H1 (cell line): ENCODE results near the gene FGF1. TPM values are rescaled to one million over a fixed set of nuclear protein-coding genes. Genes with fewer than 3 reads are reported as not detected.

ENCODE experiments used
- CTCF ChIA-PET: fragments of 300-600 bp; sonication (Branson Sonifier 250); formaldehyde crosslinking; loops from one replicate; lab custom pipeline; 2021; ENCODE audit not compliant: partially characterized antibody; lab: Charles Lee
- POLR2A ChIA-PET: fragments of 300-600 bp; sonication (Branson Sonifier 250); formaldehyde crosslinking; loops from one replicate; lab custom pipeline; 2021; ENCODE audit warnings: inconsistent platforms; ENCODE audit not compliant: partially characterized antibody; lab: Charles Lee
- DNase-seq, 2 experiments: peaks; one replicate each; pipeline versions ENCODE4 v3.0.0 to v3.0.0-alpha.2; 2010 to 2022; ENCODE audit warnings: low spot score in 2 of 2, low read depth in 1 of 2, mixed read lengths in 1 of 2
- FAIRE-seq: peaks from 2 replicates; lab custom pipeline; 2011; peaks lifted over from hg19 to GRCh38; lab: Jason Lieb, UNC
- H2AFZ ChIP-seq: 2 replicates; pipeline ENCODE4 v1.8.1; 2012; ENCODE audit warnings: low read length, inconsistent platforms
- H2AK5ac ChIP-seq: 2 replicates; pipeline ENCODE4 v1.6.1; 2013; ENCODE audit warnings: low read depth, low read length
- H2BK120ac ChIP-seq: replicated peaks from 2 replicates; pipeline ENCODE3; 2013; ENCODE audit warnings: low read depth, low read length, inconsistent platforms
- H2BK12ac ChIP-seq: 2 replicates; pipeline ENCODE4 v1.6.1; 2013; ENCODE audit warnings: low read depth, low read length
- H2BK15ac ChIP-seq: 2 replicates; pipeline ENCODE4 v1.6.1; 2013; ENCODE audit warnings: low read length
- H2BK20ac ChIP-seq: 2 replicates; pipeline ENCODE4 v1.6.1; 2013; ENCODE audit warnings: low read length
- H2BK5ac ChIP-seq: 2 replicates; pipeline ENCODE4 v1.6.1; 2013; ENCODE audit warnings: low read depth, low read length
- H3K14ac ChIP-seq: 2 replicates; pipeline ENCODE4 v1.6.1; 2013; ENCODE audit warnings: inconsistent platforms; ENCODE audit not compliant: insufficient read length
- H3K18ac ChIP-seq: 2 replicates; pipeline ENCODE4 v1.6.1; 2013; ENCODE audit warnings: low read length; ENCODE audit errors: extremely low read depth
- H3K23ac ChIP-seq: 2 replicates; pipeline ENCODE4 v1.6.1; 2013; ENCODE audit warnings: inconsistent platforms; ENCODE audit not compliant: insufficient read length
- H3K23me2 ChIP-seq: 2 replicates; pipeline ENCODE4 v1.6.1; 2013; ENCODE audit warnings: low read depth, low read length
- H3K27ac ChIP-seq: 2 replicates; pipeline ENCODE4 v1.6.1; 2011; ENCODE audit warnings: low read depth, low read length, inconsistent platforms
- H3K27me3 ChIP-seq, 4 experiments: replicated peaks in 1 of 4; 1 replicate in 1 of 4; 2 replicates in 3 of 4; pipeline versions ENCODE4 v1.6.1 to v1.8.1; 2011 to 2013; ENCODE audit warnings: low read length in 3 of 4, mild to moderate bottlenecking in 3 of 4, inconsistent platforms in 2 of 4, mixed read lengths in 2 of 4, moderate library complexity in 1 of 4; ENCODE audit not compliant: control insufficient read depth in 3 of 4, insufficient read depth in 3 of 4; ENCODE audit errors: extremely low read depth in 1 of 4
- H3K36me3 ChIP-seq, 4 experiments: 2 replicates each; pipeline versions ENCODE4 v1.6.1 to v1.8.1; 2011 to 2013; ENCODE audit warnings: mild to moderate bottlenecking in 4 of 4, low read length in 3 of 4, moderate library complexity in 2 of 4, control low read depth in 1 of 4, inconsistent platforms in 1 of 4; ENCODE audit not compliant: insufficient read depth in 4 of 4, control insufficient read depth in 2 of 4
- H3K4ac ChIP-seq: replicated peaks from 2 replicates; pipeline ENCODE3; 2013; ENCODE audit warnings: low read length, low read depth, mixed read lengths, inconsistent platforms; ENCODE audit not compliant: insufficient read length
- H3K4me1 ChIP-seq, 4 experiments: replicated peaks in 1 of 4; 1 replicate in 1 of 4; 2 replicates in 3 of 4; pipeline versions ENCODE4 v1.6.1 to v1.8.1; 2011 to 2013; ENCODE audit warnings: low read length in 3 of 4, inconsistent platforms in 2 of 4, mixed read lengths in 1 of 4; ENCODE audit not compliant: insufficient read depth in 4 of 4, control insufficient read depth in 3 of 4
- H3K4me2 ChIP-seq, 2 experiments: 2 replicates each; pipeline versions ENCODE4 v1.6.1 to v1.8.1; 2011 to 2013; ENCODE audit warnings: low read depth in 2 of 2, low read length in 2 of 2, control low read depth in 1 of 2, inconsistent platforms in 1 of 2, mild to moderate bottlenecking in 1 of 2; ENCODE audit not compliant: insufficient read depth in 1 of 2
- H3K4me3 ChIP-seq, 4 experiments: fragments of 200-600, 300-600 bp in 1 of 4; sonication (generic), shearing (Covaris generic), sonication (Bioruptor Twin) in 1 of 4; 2 replicates each; pipeline versions ENCODE4 v1.5.1 to v1.8.1; 2011 to 2016; ENCODE audit warnings: low read length in 4 of 4, low read depth in 3 of 4, control low read depth in 2 of 4, inconsistent platforms in 2 of 4, mild to moderate bottlenecking in 2 of 4, mixed read lengths in 1 of 4, moderate library complexity in 1 of 4; ENCODE audit not compliant: insufficient read depth in 2 of 4; ENCODE audit errors: extremely low read depth in 1 of 4
- H3K56ac ChIP-seq: replicated peaks from 2 replicates; pipeline ENCODE3; 2013; ENCODE audit warnings: low read depth, mild to moderate bottlenecking, mixed read lengths, low read length, inconsistent platforms; ENCODE audit not compliant: insufficient read length
- H3K79me1 ChIP-seq: 2 replicates; pipeline ENCODE4 v1.6.1; 2013; ENCODE audit warnings: low read depth, low read length, control low read depth
- H3K79me2 ChIP-seq, 2 experiments: 2 replicates each; pipeline versions ENCODE4 v1.6.1 to v1.8.1; 2012 to 2013; ENCODE audit warnings: low read length in 2 of 2, mild to moderate bottlenecking in 2 of 2, inconsistent platforms in 1 of 2; ENCODE audit not compliant: insufficient read depth in 2 of 2, control insufficient read depth in 1 of 2
- H3K9ac ChIP-seq, 4 experiments: replicated peaks in 1 of 4; 1 replicate in 1 of 4; 2 replicates in 3 of 4; pipeline versions ENCODE4 v1.6.1 to v1.8.1; 2011 to 2013; ENCODE audit warnings: low read depth in 3 of 4, low read length in 3 of 4, control low read depth in 2 of 4, mild to moderate bottlenecking in 2 of 4, moderate library complexity in 2 of 4, inconsistent platforms in 1 of 4; ENCODE audit errors: extremely low read depth in 1 of 4
- H3K9me3 ChIP-seq, 2 experiments: 2 replicates each; pipeline versions ENCODE4 v1.6.1 to v1.8.1; 2012 to 2013; ENCODE audit warnings: mild to moderate bottlenecking in 2 of 2, moderate library complexity in 2 of 2, control low read depth in 1 of 2, inconsistent platforms in 1 of 2, low read depth in 1 of 2, low read length in 1 of 2, mixed read lengths in 1 of 2; ENCODE audit not compliant: insufficient read depth in 2 of 2
- H4K20me1 ChIP-seq, 2 experiments: replicated peaks in 1 of 2; 2 replicates each; pipeline versions ENCODE3 to v1.8.1; 2011 to 2013; ENCODE audit warnings: inconsistent platforms in 2 of 2, low read length in 2 of 2, mild to moderate bottlenecking in 1 of 2; ENCODE audit not compliant: insufficient read depth in 2 of 2, control insufficient read depth in 1 of 2
- H4K5ac ChIP-seq: 2 replicates; pipeline ENCODE4 v1.6.1; 2013; ENCODE audit warnings: low read length, low read depth, mixed read lengths, inconsistent platforms; ENCODE audit not compliant: insufficient read length
- H4K8ac ChIP-seq: 2 replicates; pipeline ENCODE4 v1.8.0; 2013; ENCODE audit warnings: mild to moderate bottlenecking, moderate library complexity, low read length, inconsistent platforms; ENCODE audit not compliant: insufficient read depth; ENCODE audit errors: extremely low read depth
- H4K91ac ChIP-seq: replicated peaks from 2 replicates; pipeline ENCODE3; 2013; ENCODE audit warnings: low read length, mixed read lengths, inconsistent platforms; ENCODE audit not compliant: insufficient read length
- CBX5 ChIP-seq: fragments of 300-800, 300-1000 bp; sonication (generic); IDR thresholded peaks from 2 replicates; pipeline ENCODE4 v1.7.1; 2016; ENCODE audit warnings: antibody characterized with exemption, low read length, low read depth
- HDAC2 ChIP-seq, 2 experiments: fragments of 300-600 bp in 1 of 2; sonication (generic) in 1 of 2; IDR thresholded peaks; 2 replicates each; pipeline ENCODE4 v1.6.1; 2011 to 2012; ENCODE audit warnings: low read depth in 2 of 2, low read length in 2 of 2, mild to moderate bottlenecking in 2 of 2, moderate library complexity in 2 of 2, borderline replicate concordance in 1 of 2, inconsistent platforms in 1 of 2
- POLR2A ChIP-seq, 2 experiments: IDR thresholded peaks; 1 replicate in 1 of 2; 2 replicates in 1 of 2; pipeline ENCODE4 v1.6.1; 2011; ENCODE audit warnings: low read depth in 2 of 2, low read length in 2 of 2, mild to moderate bottlenecking in 2 of 2; ENCODE audit errors: control extremely low read depth in 1 of 2
- RAD21 ChIP-seq, 2 experiments: IDR thresholded peaks in 1 of 2; conservative IDR thresholded peaks in 1 of 2; 2 replicates each; pipeline ENCODE4 v1.6.1; 2011; ENCODE audit warnings: low read depth in 2 of 2, low read length in 2 of 2, improper control_type of control experiment in 1 of 2, inconsistent platforms in 1 of 2, mild to moderate bottlenecking in 1 of 2, moderate library complexity in 1 of 2
- RBBP5 ChIP-seq: IDR thresholded peaks from 2 replicates; pipeline ENCODE4 v1.7.1; 2012; ENCODE audit warnings: low read depth, mild to moderate bottlenecking, inconsistent platforms, low read length, moderate library complexity, borderline replicate concordance
- RFX5 ChIP-seq: IDR thresholded peaks from 2 replicates; pipeline ENCODE4 v1.6.1; 2011; ENCODE audit warnings: low read depth, low read length, improper control_type of control experiment, borderline replicate concordance
- RNF2 ChIP-seq: fragments of 200-900, 300-1000 bp; sonication (generic); IDR thresholded peaks from 2 replicates; pipeline ENCODE4 v1.7.1; 2016; ENCODE audit warnings: borderline replicate concordance, low read depth, mild to moderate bottlenecking, antibody characterized with exemption, low read length; ENCODE audit not compliant: poor library complexity, severe bottlenecking; ENCODE audit errors: missing control alignments
- RXRA ChIP-seq: IDR thresholded peaks from 2 replicates; pipeline ENCODE4 v1.6.1; 2011; ENCODE audit warnings: low read depth, mild to moderate bottlenecking, low read length, moderate library complexity; ENCODE audit not compliant: insufficient read depth
- SIX5 ChIP-seq: IDR thresholded peaks from 2 replicates; pipeline ENCODE4 v1.6.1; 2011; ENCODE audit warnings: mild to moderate bottlenecking, low read depth, low read length
- SP1 ChIP-seq: IDR thresholded peaks from 2 replicates; pipeline ENCODE4 v1.6.1; 2011; ENCODE audit warnings: low read depth, low read length
- TAF7 ChIP-seq: optimal IDR thresholded peaks from 2 replicates; pipeline ENCODE3; 2011; ENCODE audit warnings: low read depth, mild to moderate bottlenecking, inconsistent platforms, low read length, moderate library complexity, borderline replicate concordance
- WGBS, 2 experiments: shearing (Covaris generic) in 1 of 2; methylation state at CpG; one replicate each; pipeline versions ENCODE4 v1.1.6 to v1.1.7; 2013 to 2015; ENCODE audit warnings: low lambda C conversion rate in 2 of 2, mixed read lengths in 2 of 2, inconsistent platforms in 1 of 2, low coverage in 1 of 2, missing lambda C conversion rate in 1 of 2; ENCODE audit not compliant: insufficient replicate concordance in 2 of 2, insufficient coverage in 1 of 2, insufficient read length in 1 of 2; ENCODE audit errors: extremely low coverage in 1 of 2, missing lambda C conversion rate in 1 of 2; 5-methylcytosine and 5-hydroxymethylcytosine counted together
- polyA plus RNA-seq, 7 experiments: library from polyadenylated mRNA; depleted of rRNA in 3 of 7; stranded (reverse) in 5 of 7; unstranded in 2 of 7; fragments of >200 nt in 5 of 7; fragments of 200-250 nt in 2 of 7; gene quantifications; 1 replicate in 5 of 7; 2 replicates in 1 of 7; 4 replicates in 1 of 7; pipeline versions ENCODE4 v1.2.1 to v1.2.3, GENCODE V29; 2011 to 2013; ENCODE audit warnings: missing spikeins in 2 of 7, mixed read lengths in 2 of 7
- total RNA-seq: library from RNA; stranded (reverse); fragmentation: NEBNext Ultra II Directional; extraction: Animal tissue kit (Norgen Biotek cat#: 25700); gene quantifications from 2 replicates; pipeline ENCODE4 v1.2.1, GENCODE V29; 2021

Gene FGF1
- total and polyA plus RNA-seq, 2 of the 8 experiments (the other 6 are each of a cell fraction or from before 2014, with no cell fraction given), result 0.30 to 0.50 TPM

- Histone ChIP-seq H3K23me2 (no peaks in the 10 kb centered on the region), H4K8ac (no peak overlapping the region), H3K4me2 (no peak overlapping the region), H3K79me2 (no peaks in the 10 kb centered on the region), H3K14ac (no peak overlapping the region), H3K4me1 (no peaks in the 10 kb centered on the region), H2BK120ac (no peak overlapping the region), H4K91ac (no peak overlapping the region), H3K56ac (no peak overlapping the region), H3K4ac (no peak overlapping the region), H3K9ac (no peak overlapping the region), H3K18ac (no peak overlapping the region), H3K79me1 (no peaks in the 10 kb centered on the region), H2BK5ac (no peak overlapping the region), H2BK12ac (no peak overlapping the region; the same call in 1 of the 2 replicates), H2AFZ (no peak overlapping the region), H2AK5ac (no peak overlapping the region), H3K9me3 (no peaks in the 10 kb centered on the region), H3K23ac (no peak overlapping the region), H3K36me3 (no peaks in the 10 kb centered on the region), H3K4me3 (no peak overlapping the region), H4K5ac (no peak overlapping the region), H3K27ac (no peak overlapping the region), H4K20me1 (no peaks in the 10 kb centered on the region), H2BK20ac (no peak overlapping the region), H2BK15ac (no peak overlapping the region), H3K27me3 (no peaks in the 10 kb centered on the region)
- 91% methylated on average over 8 of the region's 8 CpGs; no CpG with 5 or more reads in 1 of the 2 experiments for WGBS, 2 experiments
- FAIRE-seq (no peak), DNase-seq (no peak)
- ChIA-PET CTCF (interaction anchor here (0.5 to 4.9 kb wide), 14 partner anchors 10 to 277 kb away, joined by 3 to 68 read pairs (median 10); no protein-coding TSS in a partner anchor), POLR2A (interaction anchor here (0.7 to 1.0 kb wide), 2 partner anchors 37 to 101 kb away, joined by 3 to 6 read pairs; no protein-coding TSS in a partner anchor)
- TF ChIP-seq CBX5, result no peak
- TF ChIP-seq RFX5, result no peak
- no peak for TF ChIP-seq RAD21 (IDR thresholded peaks at IDR 0.05 in 1 of 2, conservative IDR thresholded peaks at IDR 0.05 in 1 of 2; ENCODE audit: low read depth in 2 of 2, low read length in 2 of 2)
- no peak for TF ChIP-seq RNF2
- no peak for TF ChIP-seq HDAC2 (IDR thresholded peaks at IDR 0.05; ENCODE audit: borderline replicate concordance in 1 of 2, low read depth in 2 of 2, low read length in 2 of 2)
- no peak for TF ChIP-seq RXRA
- TF ChIP-seq TAF7, result no peak
- no peak for TF ChIP-seq SIX5
- TF ChIP-seq RBBP5, result no peak
- TF ChIP-seq POLR2A (IDR thresholded peaks at IDR 0.05; ENCODE audit: control extremely low read depth in 1 of 2, low read depth in 2 of 2, low read length in 2 of 2), result no peak
- TF ChIP-seq SP1, result no peak
These were observed 73.2 kb downstream of the FGF1 start for GRCh38 chr5:142612494-142613270.
